Thoracic aorta (tissue), 2 donors: ENCODE results near the gene NDUFC1. TPM values are rescaled to one million over a fixed set of nuclear protein-coding genes. Genes with fewer than 3 reads are reported as not detected.

Experiments
- ATAC-seq: fragments of 150-250 bp; one replicate; pipeline ENCODE4 v1.8.0; 2017; ENCODE audit warnings: low read depth; ENCODE audit not compliant: insufficient number of reproducible peaks, low FRiP score
- DNase-seq: peaks from one replicate; pipeline ENCODE4 v3.0.0-alpha.2; 2020; ENCODE audit warnings: low spot score
- H3K27ac ChIP-seq, 2 donors: fragments of 200-600 bp; sonication (generic); 1 replicate in 1 of 2; 2 replicates in 1 of 2; pipeline ENCODE4 v1.5.1; 2016; ENCODE audit warnings: mild to moderate bottlenecking in 2 of 2, moderate library complexity in 2 of 2
- H3K27me3 ChIP-seq: fragments of 200-600 bp; sonication (generic); replicated peaks from 2 replicates; pipeline ENCODE4 v1.6.0; 2016; ENCODE audit warnings: mild to moderate bottlenecking; ENCODE audit not compliant: insufficient read depth
- H3K36me3 ChIP-seq: fragments of 200-600 bp; sonication (generic); one replicate; pipeline ENCODE4 v1.5.1; 2016
- H3K4me1 ChIP-seq, 2 donors: fragments of 200-600 bp; sonication (generic); 1 replicate in 1 of 2; 2 replicates in 1 of 2; pipeline versions ENCODE4 v1.5.1 to v1.6.0; 2016; ENCODE audit warnings: low read depth in 2 of 2, mild to moderate bottlenecking in 1 of 2; ENCODE audit not compliant: control insufficient read depth in 1 of 2
- H3K4me3 ChIP-seq: fragments of 200-600 bp; sonication (generic); 2 replicates; pipeline ENCODE4 v1.5.1; 2016; ENCODE audit warnings: mild to moderate bottlenecking
- H3K9me3 ChIP-seq: fragments of 200-600 bp; sonication (generic); 2 replicates; pipeline ENCODE4 v1.5.1; 2016
- CTCF ChIP-seq: fragments of 200-600 bp; sonication (generic); IDR thresholded peaks from one replicate; pipeline ENCODE4 v1.5.1; 2019; ENCODE audit warnings: antibody characterized with exemption
- total RNA-seq, 2 donors: library from RNA; depleted of rRNA; stranded (reverse); fragments of >200 nt; gene quantifications; one replicate each; pipeline versions ENCODE4 v1.1.0 to v1.2.3, GENCODE V29; 2016

Gene NDUFC1
- 10 to 100 TPM; 12.3 to 16.4 TPM for total RNA-seq

DNA sequence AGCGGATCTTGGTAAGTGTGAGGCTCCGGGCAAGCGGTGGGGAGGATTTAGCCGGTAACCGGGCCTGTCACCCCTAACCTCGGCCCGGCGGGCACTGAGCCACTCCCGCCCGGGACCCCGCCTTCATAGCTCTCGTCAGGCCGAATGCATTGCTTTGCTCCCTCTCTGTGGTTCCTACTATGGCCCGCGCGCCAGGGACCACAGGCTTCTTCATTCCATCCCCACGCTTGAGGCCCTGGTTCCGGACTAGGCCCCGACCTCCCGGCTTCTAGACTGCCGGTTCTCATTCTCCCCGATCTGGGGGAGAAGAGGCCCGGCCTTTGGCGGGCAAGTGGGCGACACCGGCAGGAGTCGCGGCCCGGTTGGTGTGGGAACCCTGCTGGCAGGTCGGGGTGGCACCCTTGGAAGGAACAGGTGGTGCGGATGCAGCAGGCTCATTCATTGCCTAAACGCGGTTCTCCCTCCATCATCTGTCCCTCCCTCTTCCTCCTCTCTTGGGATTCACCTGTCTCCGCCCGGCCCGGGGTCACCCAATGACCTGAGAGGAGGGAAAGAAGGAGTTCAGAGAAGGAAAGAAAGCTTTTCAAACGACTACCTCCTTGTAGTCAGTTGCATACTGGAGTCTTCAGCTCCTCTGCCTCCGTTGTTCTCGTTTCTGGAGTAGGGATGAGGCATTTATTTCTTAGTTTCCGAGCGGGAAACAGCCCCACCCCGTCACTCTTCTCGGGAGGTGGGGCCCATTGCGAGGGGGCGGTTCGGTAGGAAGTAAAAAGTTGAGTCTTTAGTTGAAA is at the start of gene NDUFC1:
NDUFC1 (minus strand) TSS at position 657 of the 791 bp plus-strand sequence. CDS start 6,679 bp downstream, outside the sequence.
- H3K27ac ChIP-seq = peak within 1 kb of the TSS; percentile 87 to 90
- peak within 1 kb of the TSS; percentile 85 for H3K4me3 ChIP-seq
- no peak for DNase-seq
- no peak for ATAC-seq
- no peaks in the 10 kb centered on the region for H3K9me3 ChIP-seq
- no peaks in the 10 kb centered on the region for H3K36me3 ChIP-seq
- no peaks in the 10 kb centered on the region for H3K27me3 ChIP-seq
- H3K4me1 ChIP-seq = peaks cover 18 to 39% of the 10 kb centered on the region in 2 donors
- peak; percentile 31 for TF ChIP-seq CTCF

GRCh38 chr4:139337612-139338011 is 35.3 kb upstream of the NDUFC1 start:
- peaks cover 10% of the 10 kb centered on the region for H3K36me3 ChIP-seq
- no peak overlapping the region for H3K4me3 ChIP-seq
- no peak for DNase-seq
- no peak overlapping the region for H3K27ac ChIP-seq
- TF ChIP-seq CTCF = no peak
- no peak for ATAC-seq
- H3K27me3 ChIP-seq = no peaks in the 10 kb centered on the region
- H3K4me1 ChIP-seq = no peaks in the 10 kb centered on the region
- H3K9me3 ChIP-seq = no peaks in the 10 kb centered on the region

GRCh38 chr4:139333046-139333445 is 30.8 kb upstream of the NDUFC1 start:
- H3K27me3 ChIP-seq = no peaks in the 10 kb centered on the region
- peaks cover 4 to 15% of the 10 kb centered on the region in 2 donors for H3K4me1 ChIP-seq
- H3K36me3 ChIP-seq = no peaks in the 10 kb centered on the region
- DNase-seq = no peak
- TF ChIP-seq CTCF = no peak
- ATAC-seq = no peak
- H3K27ac ChIP-seq = no peak overlapping the region
- H3K4me3 ChIP-seq = no peak overlapping the region
- H3K9me3 ChIP-seq = no peaks in the 10 kb centered on the region

GRCh38 chr4:139331185-139331584 is 28.9 kb upstream of the NDUFC1 start:
- no peak for TF ChIP-seq CTCF
- peaks cover 4 to 15% of the 10 kb centered on the region in 2 donors for H3K4me1 ChIP-seq
- H3K27me3 ChIP-seq = no peaks in the 10 kb centered on the region
- no peak overlapping the region for H3K4me3 ChIP-seq
- H3K36me3 ChIP-seq = no peaks in the 10 kb centered on the region
- DNase-seq (no peak), ATAC-seq (no peak)
- no peaks in the 10 kb centered on the region for H3K9me3 ChIP-seq
- H3K27ac ChIP-seq = no peak overlapping the region

GRCh38 chr4:139330283-139330682 is 28.0 kb upstream of the NDUFC1 start:
- no peak overlapping the region for H3K4me3 ChIP-seq
- H3K27me3 ChIP-seq = no peaks in the 10 kb centered on the region
- no peak overlapping the region for H3K27ac ChIP-seq
- peaks cover 4 to 15% of the 10 kb centered on the region in 2 donors for H3K4me1 ChIP-seq
- no peak for DNase-seq
- no peak for TF ChIP-seq CTCF
- ATAC-seq = no peak
- H3K9me3 ChIP-seq = no peaks in the 10 kb centered on the region
- no peaks in the 10 kb centered on the region for H3K36me3 ChIP-seq
